Erythroblast (primary cell): ENCODE results near the gene CEP120.

Source experiments
- GATA1 ChIP-seq: IDR thresholded peaks from 2 replicates; pipeline ENCODE4 v1.6.1; 2011; ENCODE audit warnings: low read depth, mild to moderate bottlenecking, control low read depth, low read length, moderate library complexity
- POLR2A ChIP-seq: IDR thresholded peaks from 2 replicates; pipeline ENCODE4 v1.6.1; 2011; ENCODE audit warnings: mild to moderate bottlenecking, low read length

DNA sequence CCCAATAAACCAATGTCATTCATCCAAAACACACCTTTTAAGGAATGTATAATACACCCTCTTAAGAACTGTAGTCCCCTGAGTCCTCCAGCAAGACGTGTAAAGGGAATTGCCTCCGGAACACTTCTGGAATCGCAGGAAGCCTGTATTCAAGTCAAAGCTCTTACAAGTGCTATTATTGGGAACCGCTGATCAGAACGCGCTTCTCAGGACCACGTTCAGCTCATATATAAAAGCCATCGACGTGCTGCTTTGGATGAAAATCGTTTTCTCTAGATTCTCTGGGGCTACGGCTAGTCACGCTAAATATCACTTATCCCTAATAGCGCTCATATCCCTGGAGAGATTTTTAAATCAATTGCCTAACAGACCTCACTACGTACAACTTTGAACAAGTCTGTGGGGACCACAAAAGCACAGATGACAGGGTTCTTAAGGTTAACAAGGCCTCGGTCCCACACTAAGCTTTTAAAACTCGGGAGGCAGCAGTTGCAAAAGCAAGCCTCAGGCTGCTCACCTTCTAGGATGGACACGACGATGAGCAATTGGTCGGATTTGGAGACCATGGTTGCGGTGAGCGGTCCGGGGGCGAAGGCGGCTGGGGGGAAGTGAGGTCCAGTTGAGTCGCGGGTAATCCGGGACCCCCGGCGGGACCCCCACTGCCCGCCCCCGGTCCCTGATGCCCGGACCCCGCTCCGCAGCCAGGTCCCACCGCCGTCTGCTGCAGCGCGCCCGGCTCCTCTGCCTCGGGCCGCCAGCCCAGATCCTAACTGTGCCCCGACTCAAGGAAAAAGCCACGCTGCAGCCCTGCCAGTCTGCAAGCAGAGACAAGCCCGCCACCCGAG lies 548 bp downstream of the CEP120 start:
- TF ChIP-seq POLR2A (no peak), GATA1 (no peak)
